ENCODE data around the gene B3GNT3. TPM values are rescaled to one million over a fixed set of nuclear protein-coding genes. Genes with fewer than 3 reads are reported as not detected.

The B3GNT3 gene
- total and polyA plus RNA-seq, 2 of the 13 experiments (the other 11 are each of a cell fraction or from before 2014, with no cell fraction given), result 0.86 to 4.0 TPM

- no peak for TF ChIP-seq KDM5A (IDR thresholded peaks at IDR 0.05; ENCODE audit: borderline replicate concordance, low read length)
Observed at GRCh38 chr19:17854061-17854460, 59.1 kb downstream of the B3GNT3 start (continued).

- no TSS peak for BruUV-seq (replicated peaks)
- no peaks in the 10 kb centered on the region for H3K9me3 ChIP-seq (ENCODE audit: low read length)
- FAIRE-seq, result peak; percentile 84
- intact Hi-C loops (cut with micrococcal nuclease; ENCODE audit: unreplicated experiment), result loop anchor here (1.0 to 5.0 kb wide), 4 partner anchors 21 to 80 kb away; partner anchors contain the start of gene CCDC124
- peak; percentile 57 for DNase-seq (ENCODE audit: low spot score)
- in situ Hi-C loops (cut with HindIII; ENCODE audit: extremely low pct_ligation_motif_present, low pct_unique_long_range_greater_than_20kb), result loop anchor here (10.0 kb wide), 1 partner anchor 151 kb away; no protein-coding TSS in a partner anchor
- peak; percentile 59 for ATAC-seq
- no peak overlapping the region for H2AFZ ChIP-seq (ENCODE audit: low read length)
- peaks cover 8% of the 10 kb centered on the region for H4K20me1 ChIP-seq (ENCODE audit: insufficient read depth, low read length)
- CTCF ChIA-PET (ENCODE audit: low intra/inter-chr PET ratio, low total read pairs), result interaction anchor here (0.6 to 1.8 kb wide), 3 partner anchors 71 to 359 kb away, joined by 3 to 8 read pairs (median 3); no protein-coding TSS in a partner anchor
- H3K27ac ChIP-seq (ENCODE audit: extremely low read length, insufficient read depth, low read length), result no peak overlapping the region
- POLR2A ChIA-PET, result interaction anchor here (0.9 kb wide), 1 partner anchor 9 kb away, joined by 3 read pairs; no protein-coding TSS in a partner anchor
- WGBS (ENCODE audit: low lambda C conversion rate), result 12% methylated on average over 16 of the region's 29 CpGs
- H3K4me1 ChIP-seq (ENCODE audit: insufficient read depth, low read length), result peaks cover 4% of the 10 kb centered on the region
- no peak overlapping the region for H3K4me3 ChIP-seq (replicated peaks in 1 of 3; ENCODE audit: insufficient read depth in 1 of 3, low read depth in 2 of 3, low read length in 3 of 3)
- H3K9ac ChIP-seq (ENCODE audit: insufficient read depth, low read depth, low read length), result no peak overlapping the region
- no peaks in the 10 kb centered on the region; a peak in 1 of 5 replicates for H3K27me3 ChIP-seq (ENCODE audit: control insufficient read depth in 1 of 2, insufficient read depth in 2 of 2, low read length in 2 of 2)
- H3K4me2 ChIP-seq (ENCODE audit: low read depth, low read length), result peak overlapping the region; percentile 16; the same call in 1 of the 2 replicates
- no peaks in the 10 kb centered on the region for H3K36me3 ChIP-seq (replicated peaks in 1 of 2; ENCODE audit: control insufficient read depth in 1 of 2, insufficient read depth in 2 of 2, low read length in 2 of 2)
- H3K79me2 ChIP-seq (ENCODE audit: insufficient read depth, low read length), result peaks cover 8% of the 10 kb centered on the region
- no peak for TF ChIP-seq FOSL1 (CRISPR knock-in tag; IDR thresholded peaks at IDR 0.05; ENCODE audit: borderline replicate concordance)
- TF ChIP-seq ZNF30 (CRISPR knock-in tag; IDR thresholded peaks at IDR 0.05), result no peak
- TF ChIP-seq SOX5 (CRISPR knock-in tag; IDR thresholded peaks at IDR 0.05; ENCODE audit: borderline replicate concordance), result 0 out of 2 replicates have a peak, but pooled peaks have one; percentile 14
- TF ChIP-seq ZNF354B (CRISPR knock-in tag; IDR thresholded peaks at IDR 0.05), result no peak
- no peak for TF ChIP-seq NRL (CRISPR knock-in tag; IDR thresholded peaks at IDR 0.05; ENCODE audit: borderline replicate concordance)
- no peak for TF ChIP-seq ZNF547 (CRISPR knock-in tag; IDR thresholded peaks at IDR 0.05)
- TF ChIP-seq ZKSCAN5 (CRISPR knock-in tag; IDR thresholded peaks at IDR 0.05), result no peak
- TF ChIP-seq ZKSCAN8 (CRISPR knock-in tag; IDR thresholded peaks at IDR 0.05; ENCODE audit: borderline replicate concordance), result no peak
- no peak for TF ChIP-seq NFKBIZ (CRISPR knock-in tag; IDR thresholded peaks at IDR 0.05)
- no peak for TF ChIP-seq ZNF460 (CRISPR knock-in tag; IDR thresholded peaks at IDR 0.05; ENCODE audit: borderline replicate concordance)
- peak; percentile 50; the same call in 1 of the 2 replicates for TF ChIP-seq HOXA3 (CRISPR knock-in tag; IDR thresholded peaks at IDR 0.05)
- no peak for TF ChIP-seq MAZ (IDR thresholded peaks at IDR 0.05; ENCODE audit: borderline replicate concordance, low read depth, low read length)
- TF ChIP-seq MAZ (CRISPR knock-in tag; IDR thresholded peaks at IDR 0.05; ENCODE audit: low read depth), result 0 out of 2 replicates have a peak, but pooled peaks have one; percentile 43
- TF ChIP-seq TCF7L2 (IDR thresholded peaks at IDR 0.05; ENCODE audit: low read depth, low read length), result no peak
- TF ChIP-seq POLR2AphosphoS2 (IDR thresholded peaks at IDR 0.05; ENCODE audit: low read depth, low read length), result no peak
- TF ChIP-seq TRAFD1 (CRISPR knock-in tag; IDR thresholded peaks at IDR 0.05; ENCODE audit: borderline replicate concordance), result no peak
- TF ChIP-seq MLLT10 (CRISPR knock-in tag; IDR thresholded peaks at IDR 0.05), result no peak
- no peak for TF ChIP-seq ZNF33A (CRISPR knock-in tag; IDR thresholded peaks at IDR 0.05; ENCODE audit: borderline replicate concordance)
- TF ChIP-seq IKZF5 (CRISPR knock-in tag; IDR thresholded peaks at IDR 0.05), result peak; percentile 47; the same call in 1 of the 2 replicates
Observed at GRCh38 chr19:17855280-17856152, 60.6 kb downstream of the B3GNT3 start.

All from HepG2 (cell line).